ENCODE results near the gene CDHR1. TPM values are rescaled to one million over a fixed set of nuclear protein-coding genes. Genes with fewer than 3 reads are reported as not detected.

CDHR1 gene
- total RNA-seq, 1 donor from 2014 or later, result 0.13 TPM

DNA sequence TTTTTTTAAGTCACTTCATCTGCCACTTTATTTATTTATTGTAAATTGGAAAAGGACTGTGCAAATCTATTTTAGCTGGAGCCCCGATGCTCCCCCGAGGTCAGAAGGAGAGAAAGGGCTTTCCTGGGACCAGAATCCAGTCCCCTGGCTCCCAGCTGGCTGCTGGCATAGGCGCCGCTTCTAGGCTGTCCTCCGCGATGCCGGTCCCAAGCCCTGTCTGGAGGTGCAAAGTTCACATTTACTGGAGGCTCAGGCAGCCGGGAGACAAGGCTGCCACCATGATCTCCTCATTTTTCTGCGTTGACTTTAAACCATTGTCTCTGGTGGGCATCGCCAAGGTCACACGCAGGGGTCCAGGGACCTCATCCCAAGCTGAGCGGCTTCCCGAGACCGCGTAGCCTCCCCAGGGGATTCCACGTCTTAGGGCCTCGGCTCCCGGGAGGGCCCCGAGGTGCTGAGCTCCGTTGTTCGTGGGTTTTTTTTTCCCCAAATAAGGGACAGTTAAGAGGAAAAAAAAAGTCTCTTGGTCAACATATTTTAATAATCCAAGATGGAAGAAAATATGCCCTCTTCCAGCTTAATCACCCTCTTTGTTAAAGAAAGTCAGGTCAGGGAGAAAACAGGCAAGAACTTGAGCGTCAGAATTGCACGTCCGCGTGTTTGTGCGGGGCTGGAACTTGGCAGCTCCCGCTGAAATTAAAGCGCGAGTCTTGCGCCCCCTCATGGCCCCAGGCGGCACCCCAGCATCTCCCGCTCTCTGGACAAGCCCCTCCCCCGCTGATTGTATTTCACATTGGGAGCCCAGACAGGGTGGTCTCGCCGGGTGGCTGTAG lies 62.4 kb downstream of the CDHR1 start:
- DNase-seq (ENCODE audit: low spot score), result no peak

DNA sequence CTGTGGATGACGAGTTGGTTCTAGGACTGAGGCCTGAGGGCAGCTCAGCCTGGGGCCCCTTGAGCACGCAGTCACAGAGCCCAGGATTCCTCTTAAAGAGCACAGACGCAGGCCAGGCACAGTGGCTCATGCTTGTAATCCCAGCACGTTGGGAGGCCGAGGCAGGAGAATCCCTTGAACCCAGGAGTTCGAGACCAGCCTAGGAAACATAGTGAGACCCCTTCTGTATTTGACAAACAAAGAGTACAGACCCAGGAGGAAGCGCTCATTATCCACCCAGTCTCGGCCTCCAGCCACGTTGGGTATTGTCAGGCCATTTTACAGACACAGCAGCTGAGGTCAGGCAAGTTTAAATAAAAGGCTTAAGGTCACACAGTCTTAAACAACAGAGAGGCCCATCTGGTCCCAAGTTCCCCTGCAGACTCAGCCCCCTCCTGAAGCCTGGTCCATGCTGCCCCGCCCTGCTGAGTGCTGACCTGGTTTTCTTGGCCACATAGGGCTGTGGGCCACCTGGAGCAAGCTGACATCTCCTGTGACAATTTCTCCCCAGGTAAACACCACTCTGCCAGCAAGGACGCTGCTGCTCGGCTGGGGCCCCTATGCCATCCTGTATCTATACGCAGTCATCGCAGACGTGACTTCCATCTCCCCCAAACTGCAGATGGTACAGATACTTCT lies 63.1 kb downstream of the CDHR1 start:
- DNase-seq (ENCODE audit: low spot score) (no peak), ATAC-seq (no peak)

More for the DNA sequence above, 62.4 kb downstream of the CDHR1 start:
- ATAC-seq, result peak; percentile 61

DNA sequence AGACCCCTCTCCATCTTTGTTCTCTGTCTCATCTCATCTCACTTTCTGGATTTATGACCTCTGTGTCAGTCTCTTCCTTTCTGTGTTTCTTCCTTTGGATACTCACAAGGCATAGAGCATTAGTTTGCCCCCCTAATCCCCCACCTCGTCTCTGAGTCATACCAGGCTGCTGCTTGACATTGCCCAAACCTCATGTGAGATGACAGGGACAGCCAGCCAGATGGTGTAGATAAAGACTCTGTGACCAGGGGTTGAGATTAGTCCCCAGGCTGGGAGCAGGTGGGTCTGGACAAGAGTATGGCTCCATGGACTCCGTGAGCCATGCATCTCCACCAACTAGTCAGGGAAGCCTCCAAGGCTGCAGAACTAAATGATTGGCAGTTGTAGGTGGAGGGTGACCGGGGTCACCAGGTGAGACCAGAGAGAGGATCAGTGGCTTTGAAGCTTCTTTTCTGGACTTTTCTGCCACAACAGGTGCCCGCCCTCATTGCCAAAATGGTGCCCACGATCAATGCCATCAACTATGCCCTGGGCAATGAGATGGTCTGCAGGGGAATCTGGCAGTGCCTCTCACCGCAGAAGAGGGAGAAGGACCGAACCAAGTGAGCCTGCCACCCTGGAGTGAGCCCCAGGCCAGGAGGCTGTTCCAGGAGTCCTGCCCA lies 63.8 kb downstream of the CDHR1 start:
- ATAC-seq (no peak), DNase-seq (ENCODE audit: low spot score) (no peak)

DNA sequence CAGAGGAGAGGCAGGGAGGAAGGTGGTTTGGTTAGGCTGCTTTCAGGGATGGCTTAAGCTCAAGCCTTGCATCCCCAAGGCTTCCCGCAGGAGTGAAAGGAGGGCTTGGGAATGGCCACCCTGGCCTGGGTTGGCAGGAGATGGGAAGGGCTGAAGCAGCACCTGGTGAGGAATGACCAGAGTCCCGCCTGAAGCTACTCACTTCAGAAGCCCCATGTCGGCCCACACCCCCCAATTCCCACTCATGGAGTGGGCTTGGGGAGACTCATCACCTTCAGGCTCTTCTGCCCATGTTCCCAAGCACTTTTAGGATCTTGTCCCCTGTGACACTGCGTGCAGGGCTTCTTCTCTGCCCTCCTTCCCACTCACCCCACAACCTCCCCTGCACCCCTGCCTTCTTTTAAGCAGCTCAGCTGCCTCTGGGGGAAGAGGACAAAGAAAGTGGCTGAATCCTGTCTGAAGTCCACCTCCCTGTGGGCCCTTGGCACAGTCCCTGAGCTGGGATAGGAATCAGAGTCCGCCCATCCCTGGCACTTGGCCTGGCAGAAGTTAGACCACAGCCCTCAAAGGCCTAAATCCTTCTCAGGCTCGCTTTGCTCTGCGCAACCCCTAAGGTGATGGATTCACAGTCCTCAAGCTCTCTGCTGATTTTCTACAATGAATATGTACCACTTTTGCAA lies 67.0 kb downstream of the CDHR1 start:
- DNase-seq (ENCODE audit: low spot score), result no peak
- ATAC-seq, result no peak

DNA sequence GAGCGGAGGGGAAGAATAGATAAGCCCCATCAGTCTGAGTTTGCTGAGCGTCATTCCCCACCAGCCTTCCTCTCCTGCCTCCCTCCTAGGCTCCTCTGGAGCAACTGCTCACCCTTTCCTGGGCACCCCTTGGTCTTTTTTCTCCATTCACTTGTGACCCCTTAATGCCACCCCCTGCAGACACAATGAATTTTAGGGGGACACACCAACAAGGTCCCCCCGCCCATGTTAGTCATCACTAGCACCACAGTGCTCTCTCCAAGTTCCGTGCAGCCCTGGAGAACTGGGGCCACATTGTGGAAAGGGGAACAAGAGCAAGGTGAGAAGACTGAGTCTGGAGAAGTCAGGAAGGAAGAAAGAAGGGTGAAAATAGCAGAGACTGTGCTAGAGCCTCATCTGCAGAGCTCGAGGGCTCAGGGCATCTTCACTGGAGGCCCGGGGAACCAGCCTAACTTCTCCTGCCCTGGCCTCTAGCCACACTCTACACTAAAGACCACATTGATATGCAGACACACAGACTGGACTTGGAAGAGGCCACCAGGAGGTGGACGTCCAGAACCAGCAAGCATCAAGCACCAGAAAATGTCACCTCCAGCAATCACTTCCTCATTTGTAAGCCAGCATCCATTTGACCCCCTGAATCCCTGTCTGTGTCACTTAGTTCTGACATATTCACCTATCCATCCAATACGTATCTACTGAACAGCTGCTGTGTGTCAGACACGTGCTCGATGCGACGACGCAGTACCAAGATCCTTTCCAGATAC lies 68.0 kb downstream of the CDHR1 start:
- ATAC-seq, result no peak
- DNase-seq (ENCODE audit: low spot score), result no peak

DNA sequence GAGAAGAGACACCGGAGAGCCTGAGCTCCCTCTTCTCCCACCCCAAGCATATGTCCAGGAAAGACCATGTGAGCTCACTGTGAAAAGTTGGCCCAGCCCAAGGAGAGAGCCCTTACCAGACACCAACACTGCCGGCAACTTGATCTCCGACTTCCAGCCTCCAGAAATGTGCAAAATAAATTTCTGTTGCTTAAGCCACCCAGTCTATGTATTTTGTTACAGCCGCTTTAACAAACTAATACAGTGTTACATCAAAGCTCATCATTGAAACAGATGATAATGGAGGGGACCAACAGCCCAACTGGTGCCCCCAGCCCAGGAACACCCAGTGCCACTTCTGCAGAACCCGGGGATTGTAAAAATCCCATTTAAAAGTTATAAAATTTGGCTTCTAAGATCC lies 69.4 kb downstream of the CDHR1 start:
- ATAC-seq (no peak), DNase-seq (ENCODE audit: low spot score) (no peak)

DNA sequence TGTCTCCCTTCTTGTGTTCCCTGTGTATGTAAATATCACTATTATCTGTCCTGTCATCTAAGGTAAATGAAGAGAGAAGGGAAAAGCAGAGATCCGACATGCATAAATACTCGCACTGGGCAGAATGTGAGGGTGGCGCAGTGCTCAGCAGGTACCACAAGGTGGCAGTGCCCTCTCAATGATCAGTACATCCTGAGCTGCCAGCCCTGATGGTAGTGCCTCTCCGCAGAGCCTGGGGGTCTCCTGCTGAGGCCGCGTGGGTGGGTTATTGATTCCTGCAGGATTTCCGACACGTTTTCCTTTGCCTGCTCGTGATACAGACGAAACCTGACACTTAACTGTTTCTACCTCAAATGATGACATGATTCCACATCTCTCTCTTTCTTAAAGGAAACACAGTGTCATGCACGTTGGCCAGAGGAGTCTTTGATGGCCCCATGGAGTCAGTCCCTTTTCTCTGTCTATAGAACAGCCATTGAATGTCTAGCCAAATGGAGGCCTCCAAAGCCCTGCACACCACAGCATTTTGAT lies 70.3 kb downstream of the CDHR1 start:
- DNase-seq (ENCODE audit: low spot score) (peak; percentile 66), ATAC-seq (peak; percentile 98)

DNA sequence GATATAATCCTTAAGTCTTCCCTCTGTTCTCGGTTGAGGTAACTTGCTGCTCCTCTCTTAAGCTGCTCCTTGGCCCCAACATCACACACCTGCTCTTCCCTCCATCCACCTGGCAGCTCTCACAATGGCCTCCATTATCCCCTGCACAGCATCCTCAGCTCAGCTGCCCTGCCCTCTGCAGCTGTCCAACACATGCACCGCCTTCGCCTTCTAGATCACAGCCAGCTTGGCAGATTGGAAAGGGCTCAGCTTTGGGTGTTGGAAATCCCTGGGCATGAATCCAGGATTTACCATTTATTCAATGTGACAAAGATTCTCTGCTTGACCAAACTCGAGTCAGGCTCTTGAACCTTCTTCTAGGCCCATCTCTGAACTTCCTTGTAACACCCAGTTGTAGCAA lies 71.1 kb downstream of the CDHR1 start:
- no peak for ATAC-seq
- no peak for DNase-seq (ENCODE audit: low spot score)

DNA sequence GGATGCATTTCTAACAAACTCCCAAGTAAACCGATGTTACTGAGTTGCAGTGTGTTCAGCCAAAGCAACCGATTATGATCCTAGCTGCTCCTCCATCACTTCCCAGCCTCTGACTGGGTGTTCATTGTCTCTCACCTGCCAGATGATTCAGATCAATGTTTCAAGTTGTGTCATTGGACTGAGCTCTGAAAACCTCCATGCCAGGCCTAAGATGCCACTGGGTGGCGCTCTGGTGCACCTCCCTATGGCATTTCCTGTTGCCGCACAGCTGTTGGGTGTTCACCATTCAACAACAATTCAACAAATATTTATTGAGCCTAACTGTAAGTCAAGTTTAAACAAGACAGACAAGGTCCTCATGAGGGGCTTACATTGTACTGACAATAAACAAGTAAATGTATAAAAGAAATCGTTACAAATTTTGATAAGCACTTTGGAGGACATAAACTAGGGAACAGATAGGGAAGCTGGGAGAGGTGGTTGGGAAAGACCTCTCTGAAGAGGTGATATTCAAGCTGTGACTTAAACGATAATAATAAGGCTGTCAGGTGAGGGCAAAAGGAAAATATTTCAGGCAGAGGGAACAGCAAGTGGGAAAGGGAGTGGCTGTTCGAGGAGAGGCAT lies 73.3 kb downstream of the CDHR1 start:
- ATAC-seq (peak; percentile 55), DNase-seq (ENCODE audit: low spot score) (no peak)

DNA sequence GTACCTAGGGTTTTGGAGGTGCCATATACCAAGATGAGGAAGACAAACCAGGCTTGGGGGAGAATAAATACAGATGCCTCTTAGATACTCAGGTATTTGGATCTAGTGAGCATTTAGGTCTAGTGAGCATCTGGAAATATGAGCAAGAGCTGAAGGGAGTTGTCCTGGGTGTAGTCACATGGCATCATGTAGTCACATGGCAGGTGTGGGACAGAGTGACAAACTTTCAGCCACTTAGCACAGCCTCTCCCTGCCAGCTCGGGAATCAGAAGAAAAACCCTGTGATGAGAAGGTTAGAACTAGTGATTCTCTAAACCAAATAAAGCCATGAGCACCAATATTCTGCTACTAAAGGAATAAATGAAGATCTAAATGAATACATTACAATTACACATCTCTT lies 74.8 kb downstream of the CDHR1 start:
- ATAC-seq (no peak), DNase-seq (ENCODE audit: low spot score) (no peak)

Other genes with a start within 250 kb of the CDHR1 start
- gene GHITM, start 55.0 kb upstream of the CDHR1 start, total RNA-seq, result 162 TPM
- gene GPR15LG, start 20.7 kb upstream of the CDHR1 start, total RNA-seq, result 0.20 TPM
- gene LRIT2, start 31.0 kb downstream of the CDHR1 start, total RNA-seq, result not detected
- gene LRIT1, start 47.0 kb downstream of the CDHR1 start, total RNA-seq, result not detected
- not detected for gene RGR, start 50.5 kb downstream of the CDHR1 start, total RNA-seq
- 13.9 TPM for gene CCSER2, start 134.1 kb downstream of the CDHR1 start, total RNA-seq